HG02588 (cell line): Measurements from ENCODE around the gene MTRR.
A peak's percentile ranks its signal among the peaks of the same experiment; 100 is the strongest.

Experiments used
- ATAC-seq: cut with Tn5 transposase; IDR thresholded peaks from one replicate; pipeline ENCODE4 v1.9.1; 2021; ENCODE audit warnings: mild to moderate bottlenecking, moderate library complexity; ENCODE audit not compliant: unreplicated experiment

MTRR gene

GRCh38 chr5:7856855-7857254 is 12.1 kb upstream of the MTRR start:
- no peak for ATAC-seq

- no peak for ATAC-seq
These were observed 11.6 kb upstream of the MTRR start for GRCh38 chr5:7857361-7857760.

GRCh38 chr5:7857926-7858632 is 10.9 kb upstream of the MTRR start:
- no peak for ATAC-seq

- ATAC-seq, result no peak
These were observed 2.8 kb upstream of the MTRR start for GRCh38 chr5:7866196-7866595.

GRCh38 chr5:7867260-7867659 is 1.7 kb upstream of the MTRR start:
- ATAC-seq, result no peak

- peak; percentile 0 for ATAC-seq
These were observed 548 bp upstream of the MTRR start for GRCh38 chr5:7868427-7868772.

GRCh38 chr5:7869474-7870136 is 657 bp downstream of the MTRR start:
- peak; percentile 33 for ATAC-seq

- no peak for ATAC-seq
These were observed 2.7 kb downstream of the MTRR start for GRCh38 chr5:7871653-7872052.

GRCh38 chr5:7872517-7873130 is 3.7 kb downstream of the MTRR start:
- no peak for ATAC-seq

GRCh38 chr5:7873216-7873615 is 4.3 kb downstream of the MTRR start:
- no peak for ATAC-seq

GRCh38 chr5:7874639-7875038 is 5.7 kb downstream of the MTRR start:
- ATAC-seq, result no peak

GRCh38 chr5:7875151-7875550 is 6.2 kb downstream of the MTRR start:
- no peak for ATAC-seq

- peak; percentile 58 for ATAC-seq
These were observed 7.9 kb downstream of the MTRR start for GRCh38 chr5:7876867-7877266.

- ATAC-seq, result no peak
These were observed 8.9 kb downstream of the MTRR start for GRCh38 chr5:7877851-7878250.

GRCh38 chr5:7878381-7878873 is 9.5 kb downstream of the MTRR start:
- peak; percentile 95 for ATAC-seq

GRCh38 chr5:7881091-7881490 is 12.1 kb downstream of the MTRR start:
- no peak for ATAC-seq

- no peak for ATAC-seq
These were observed 12.9 kb downstream of the MTRR start for GRCh38 chr5:7881816-7882215.

GRCh38 chr5:7882926-7883325 is 14.0 kb downstream of the MTRR start:
- ATAC-seq, result no peak

- ATAC-seq, result no peak
These were observed 15.7 kb downstream of the MTRR start for GRCh38 chr5:7884491-7885267.

GRCh38 chr5:7886849-7887475 is 18.0 kb downstream of the MTRR start:
- ATAC-seq, result peak; percentile 60

GRCh38 chr5:7888901-7889300 is 20.0 kb downstream of the MTRR start:
- no peak for ATAC-seq
